GM19372 (cell line): ENCODE results near the gene SPACA4.
"Not testable (repeated sequence)": the region's sequence is repeated elsewhere in the genome, so short reads cannot be mapped to it uniquely, and the experiment has no call there.

Experiments
- ATAC-seq: cut with Tn5 transposase; IDR thresholded peaks from one replicate; pipeline ENCODE4 v1.9.1; 2021; ENCODE audit warnings: mild to moderate bottlenecking, low read depth, moderate library complexity; ENCODE audit not compliant: unreplicated experiment

Gene SPACA4, protein sequence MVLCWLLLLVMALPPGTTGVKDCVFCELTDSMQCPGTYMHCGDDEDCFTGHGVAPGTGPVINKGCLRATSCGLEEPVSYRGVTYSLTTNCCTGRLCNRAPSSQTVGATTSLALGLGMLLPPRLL

DNA sequence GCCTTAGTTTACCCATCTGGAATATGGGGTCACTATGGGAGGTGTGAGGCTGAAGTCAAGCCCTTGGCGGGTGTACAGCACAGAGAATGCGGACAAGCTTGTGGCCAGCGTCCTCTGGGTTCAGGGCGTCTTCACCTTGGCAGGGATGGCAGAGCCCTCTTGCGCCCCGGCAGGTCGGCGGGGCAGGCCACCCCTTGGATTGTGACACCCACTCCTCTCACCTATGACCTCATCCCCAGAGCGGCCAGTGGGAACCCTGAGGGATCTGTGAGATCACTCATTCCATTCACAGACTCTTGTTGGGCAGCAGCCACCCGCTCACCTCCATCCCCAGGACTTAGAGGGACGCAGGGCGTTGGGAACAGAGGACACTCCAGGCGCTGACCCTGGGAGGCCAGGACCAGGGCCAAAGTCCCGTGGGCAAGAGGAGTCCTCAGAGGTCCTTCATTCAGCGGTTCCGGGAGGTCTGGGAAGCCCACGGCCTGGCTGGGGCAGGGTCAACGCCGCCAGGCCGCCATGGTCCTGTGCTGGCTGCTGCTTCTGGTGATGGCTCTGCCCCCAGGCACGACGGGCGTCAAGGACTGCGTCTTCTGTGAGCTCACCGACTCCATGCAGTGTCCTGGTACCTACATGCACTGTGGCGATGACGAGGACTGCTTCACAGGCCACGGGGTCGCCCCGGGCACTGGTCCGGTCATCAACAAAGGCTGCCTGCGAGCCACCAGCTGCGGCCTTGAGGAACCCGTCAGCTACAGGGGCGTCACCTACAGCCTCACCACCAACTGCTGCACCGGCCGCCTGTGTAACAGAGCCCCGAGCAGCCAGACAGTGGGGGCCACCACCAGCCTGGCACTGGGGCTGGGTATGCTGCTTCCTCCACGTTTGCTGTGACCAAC, at the start of gene SPACA4:
SPACA4 (plus strand) TSS at position 280 of the 896 bp plus-strand sequence; CDS start at position 517, 237 bp downstream.
- ATAC-seq: no peak

DNA sequence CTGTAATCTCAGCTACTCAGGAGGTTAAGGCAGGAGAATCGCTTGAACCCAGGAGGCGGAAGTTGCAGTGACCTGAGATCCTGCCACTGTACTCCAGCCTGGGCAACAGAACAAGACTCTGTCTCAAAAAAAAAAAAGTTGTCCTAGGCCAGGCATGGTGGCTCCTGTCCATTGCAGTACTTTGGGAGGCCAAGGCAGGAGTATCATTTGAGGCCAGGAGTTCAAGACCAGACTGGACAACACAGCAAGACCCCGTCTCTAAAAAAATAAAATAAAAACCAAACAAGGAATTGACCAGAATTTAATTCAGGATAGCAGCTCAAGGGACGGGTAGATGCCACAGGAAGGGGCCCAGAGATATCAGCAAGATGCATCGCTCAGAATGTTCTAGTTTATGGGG, 49.7 kb upstream of the SPACA4 start:
- no peak for ATAC-seq

DNA sequence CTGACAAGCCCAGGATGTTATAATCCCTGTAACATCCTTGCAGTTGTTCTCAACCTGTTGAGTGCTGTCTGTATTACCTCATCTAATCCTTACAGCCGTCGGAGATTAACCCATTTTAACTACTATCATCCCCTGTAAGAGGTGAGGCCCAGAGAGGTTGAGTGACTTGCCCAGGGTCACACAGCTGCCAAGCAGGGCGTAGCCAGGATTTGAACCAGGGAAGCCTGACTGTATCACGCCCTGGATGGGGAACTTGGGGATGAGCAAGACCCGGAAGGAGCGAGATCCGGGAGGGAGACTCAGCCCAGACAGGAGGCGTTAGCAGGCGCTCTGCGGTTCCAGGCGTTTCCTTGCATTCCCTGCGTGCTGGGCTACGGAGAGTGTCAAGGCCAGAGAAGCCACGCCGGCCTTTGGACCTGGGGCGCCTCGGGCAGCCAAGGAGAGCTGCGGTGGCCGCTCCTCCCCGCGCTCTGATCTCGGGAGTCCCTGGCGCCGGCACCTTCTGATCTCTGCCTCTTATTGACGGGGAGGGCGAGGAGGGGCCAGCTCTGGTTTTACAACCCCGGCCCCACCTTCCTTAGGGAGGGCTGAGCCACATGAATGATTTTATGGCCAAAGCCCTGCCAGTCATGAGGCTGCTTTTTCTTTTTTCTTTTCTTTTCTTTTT, 48.4 kb upstream of the SPACA4 start:
- no peak for ATAC-seq

DNA sequence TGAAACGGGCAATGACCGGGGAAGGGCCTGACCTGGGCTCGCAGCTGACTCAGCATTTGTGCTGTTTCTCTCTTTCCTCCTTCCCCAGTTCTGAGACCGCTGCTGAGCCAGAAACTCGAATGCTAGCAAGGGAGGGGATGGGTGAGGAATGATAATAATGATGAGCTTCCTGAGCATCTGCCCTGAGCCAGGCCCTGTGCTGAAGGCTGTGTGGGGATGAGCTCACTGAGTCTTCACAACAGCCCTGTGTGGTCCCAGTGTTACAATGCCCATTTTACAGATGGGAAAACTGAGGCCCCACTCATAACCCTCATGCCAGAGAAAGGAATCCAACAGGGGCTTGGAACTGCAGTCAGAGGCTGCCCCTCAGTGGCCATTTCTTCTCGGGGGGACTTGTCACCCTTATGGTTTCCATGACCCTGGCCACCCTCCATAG, 46.4 kb upstream of the SPACA4 start:
- no peak for ATAC-seq

DNA sequence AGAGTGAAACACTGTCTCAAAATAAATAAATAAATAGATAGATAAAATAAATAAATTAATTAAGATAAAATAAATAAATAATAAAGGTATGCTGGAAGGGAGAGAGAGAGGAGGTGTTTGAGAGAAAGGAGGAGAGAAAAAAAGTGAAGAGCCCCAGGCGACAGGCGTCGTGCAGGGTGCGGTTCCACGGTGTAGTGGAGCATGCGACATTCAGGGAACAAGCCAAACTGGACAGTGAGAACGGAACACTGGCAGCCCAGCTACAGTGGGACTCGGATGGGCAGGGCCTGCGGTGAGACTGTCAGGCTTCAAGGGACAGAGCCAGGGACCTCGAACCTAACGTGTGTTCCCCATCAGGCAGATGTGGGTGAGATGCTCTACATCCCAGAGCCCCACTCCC, 45.1 kb upstream of the SPACA4 start:
- ATAC-seq: no peak

DNA sequence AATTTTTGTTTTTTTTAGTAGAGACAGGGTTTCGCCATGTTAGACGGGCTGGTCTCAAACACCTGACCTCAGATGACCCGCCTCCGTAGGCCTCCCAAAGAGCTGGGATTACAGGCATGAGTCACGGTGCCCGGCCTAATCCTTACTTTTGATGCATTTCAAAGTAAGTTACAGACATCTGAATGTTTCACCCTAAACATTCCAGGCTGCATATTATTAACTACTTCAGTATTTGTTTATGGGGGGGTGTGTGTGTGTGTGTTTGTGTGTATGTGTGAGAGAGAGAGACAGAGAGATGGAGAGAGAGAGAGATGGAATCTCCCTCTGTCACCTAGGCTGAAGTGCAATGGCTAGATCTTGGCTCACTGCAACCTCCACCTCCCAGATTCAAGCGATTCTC, 41.5 kb upstream of the SPACA4 start:
- ATAC-seq: no peak

DNA sequence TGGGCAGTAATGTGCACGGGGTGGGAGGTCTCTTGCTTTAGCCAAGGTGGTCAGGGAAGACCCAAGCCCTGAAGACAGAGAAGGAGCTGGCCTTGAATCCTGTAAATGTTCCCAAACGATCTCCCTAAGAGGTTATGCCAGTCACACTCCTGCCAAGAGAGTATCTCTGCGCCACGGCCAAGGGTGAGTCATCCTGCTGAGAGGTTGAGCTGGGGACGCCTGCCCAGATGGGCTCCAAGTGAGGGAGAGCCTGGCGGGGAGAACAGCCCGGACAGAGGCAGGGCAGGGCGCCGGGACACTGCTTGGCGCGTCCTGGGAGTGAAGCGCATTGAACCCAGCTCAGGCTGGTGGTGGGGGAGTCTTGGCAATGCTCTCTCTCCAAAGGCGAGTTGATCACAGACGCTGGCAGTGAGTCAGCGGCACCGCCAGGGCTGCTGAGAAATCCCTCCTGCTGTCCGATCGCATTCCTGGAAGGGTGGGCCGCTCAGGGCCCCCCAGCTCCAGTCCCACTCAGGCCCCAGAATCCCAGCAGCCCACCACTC, 38.1 kb upstream of the SPACA4 start:
- no peak for ATAC-seq

DNA sequence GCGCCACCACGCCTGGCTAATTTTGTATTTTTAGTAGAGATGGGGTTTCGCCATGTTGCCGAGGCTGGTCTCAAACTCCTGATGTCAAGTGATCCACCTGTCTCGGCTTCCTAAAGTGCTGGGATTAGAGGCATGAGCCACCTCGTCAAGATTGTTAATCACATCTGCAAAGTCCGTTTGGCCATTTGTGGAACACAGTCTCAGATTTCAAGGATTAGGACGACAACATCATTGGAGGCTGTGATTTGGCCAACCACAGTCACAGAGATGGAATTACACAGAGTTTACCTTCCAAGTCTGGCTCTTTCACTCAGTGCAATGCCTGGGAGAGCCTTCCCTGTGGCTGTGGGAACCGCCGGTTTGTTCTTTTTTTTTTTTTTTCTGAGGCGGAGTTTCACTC, 36.7 kb upstream of the SPACA4 start:
- no peak for ATAC-seq

DNA sequence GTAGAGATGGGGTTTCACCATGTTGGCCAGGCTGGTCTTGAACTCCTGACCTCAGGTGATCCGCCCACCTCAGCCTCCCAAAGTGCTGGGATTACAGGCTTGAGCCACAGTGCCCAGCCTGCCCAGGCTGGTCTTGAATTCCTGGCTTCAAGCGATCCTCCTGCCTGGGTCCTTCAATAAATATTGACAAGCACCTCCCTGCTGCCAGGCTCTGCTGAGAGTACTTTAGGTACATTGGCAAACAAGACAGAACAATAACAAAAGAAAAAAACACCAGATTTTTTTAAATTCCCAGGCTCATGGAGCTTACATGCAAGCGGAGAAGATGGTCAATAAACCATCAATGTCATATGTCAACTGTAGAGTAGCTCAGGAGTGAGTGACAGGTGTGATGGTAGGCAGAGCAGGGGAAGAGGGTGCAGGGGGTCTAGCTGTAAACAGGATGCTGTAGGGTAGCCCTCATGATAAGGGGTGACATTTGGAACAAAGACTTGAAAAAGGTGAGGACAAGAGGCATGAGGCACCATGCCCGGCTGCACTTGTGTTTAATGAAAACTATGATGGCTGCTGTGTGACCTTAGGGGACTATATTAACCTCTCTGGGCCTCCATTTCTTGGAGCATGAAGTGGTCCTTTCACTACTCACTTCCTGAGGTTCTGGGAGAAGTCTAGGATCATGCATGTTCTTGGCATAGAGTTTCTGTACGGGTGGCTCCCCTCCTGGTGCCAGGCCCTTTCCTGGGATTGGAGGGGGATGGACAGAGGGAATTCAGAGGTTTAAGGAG, 35.0 kb upstream of the SPACA4 start:
- no peak for ATAC-seq

DNA sequence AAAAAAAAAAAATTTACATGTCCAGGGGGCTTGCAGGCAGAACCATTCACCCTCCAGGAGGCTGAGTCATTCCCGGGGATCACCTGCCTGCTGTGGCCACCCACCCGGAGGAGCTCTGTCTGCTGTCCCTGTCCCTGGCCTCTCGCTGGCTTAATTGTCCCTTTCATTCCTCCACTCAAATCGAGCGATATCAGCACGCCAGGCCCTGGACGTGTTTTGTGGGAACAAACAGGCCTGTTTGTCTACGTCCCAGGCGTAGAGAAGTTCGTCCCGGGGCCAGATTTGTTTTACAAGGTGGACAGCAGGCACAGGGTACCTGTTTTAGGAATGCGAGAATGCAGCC, 33.4 kb upstream of the SPACA4 start:
- ATAC-seq: no peak

DNA sequence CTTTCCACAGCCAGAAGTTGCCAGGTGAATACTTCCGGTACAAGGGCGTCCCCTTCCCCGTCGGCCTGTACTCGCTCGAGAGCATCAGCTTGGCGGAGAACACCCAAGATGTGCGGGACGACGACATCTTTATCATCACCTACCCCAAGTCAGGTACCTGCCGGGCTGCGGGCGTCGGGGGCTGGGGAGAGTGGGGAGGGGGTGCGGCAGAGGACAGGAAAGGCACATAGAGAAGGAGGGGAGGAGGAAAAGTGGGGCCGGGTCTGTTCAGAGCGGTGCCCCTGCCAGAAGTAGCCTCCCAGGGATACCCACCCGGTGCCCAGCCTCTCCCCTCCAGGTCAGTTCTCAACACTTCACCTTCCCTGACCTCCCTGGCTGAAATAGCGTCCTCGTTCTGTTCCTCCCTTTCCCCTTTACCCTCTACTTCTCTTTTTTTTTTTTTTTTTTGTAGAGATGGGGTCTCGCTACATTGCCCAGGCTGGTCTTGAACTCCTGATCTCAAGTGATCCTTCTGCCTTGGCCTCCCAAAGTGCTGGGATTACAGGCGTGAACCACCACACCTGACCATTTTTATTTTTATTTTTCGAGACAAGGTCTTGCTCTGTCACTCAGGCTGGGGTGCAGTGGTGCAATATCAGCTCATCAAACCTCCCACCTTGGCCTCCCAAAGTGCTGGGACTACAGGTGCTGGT, 30.5 kb upstream of the SPACA4 start:
- ATAC-seq: no peak

DNA sequence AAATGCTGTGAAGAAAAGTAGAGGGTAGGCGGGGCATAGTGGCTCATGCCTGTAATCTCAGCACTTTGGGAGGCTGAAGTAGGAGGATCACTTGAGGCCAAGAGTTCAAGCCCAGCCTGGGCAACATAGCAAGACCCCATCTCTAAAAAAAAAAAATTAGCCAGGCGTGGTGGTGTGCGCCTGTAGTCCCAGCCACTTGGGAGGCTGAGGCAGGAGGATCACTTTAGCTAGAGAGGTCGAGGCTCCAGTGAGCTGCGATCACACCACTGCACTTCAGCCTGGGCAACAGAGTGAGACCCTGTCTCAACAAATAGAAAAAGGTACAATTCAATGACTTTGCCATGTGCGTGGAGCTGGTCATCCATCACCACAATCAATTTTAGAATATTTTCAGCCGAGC, 28.6 kb upstream of the SPACA4 start:
- not testable (repeated sequence) for ATAC-seq

DNA sequence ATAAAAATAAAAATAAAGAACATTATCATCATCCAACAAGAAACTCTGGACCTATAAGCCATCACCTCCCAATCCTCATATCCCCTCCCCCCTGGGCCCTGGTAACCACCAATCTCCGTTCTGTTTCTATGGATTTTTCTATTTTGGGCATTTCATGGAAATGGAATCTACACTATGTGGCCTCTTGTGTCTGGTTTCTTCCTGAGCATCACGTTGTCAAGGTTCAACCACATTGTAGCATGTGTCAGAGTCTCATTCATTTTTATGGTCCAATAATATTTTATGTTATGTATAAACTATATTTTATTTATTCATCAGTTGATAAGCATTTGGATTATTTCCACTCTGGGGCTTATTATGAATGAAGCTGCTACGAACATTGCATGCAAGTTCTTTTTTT, 27.7 kb upstream of the SPACA4 start:
- ATAC-seq: no peak

DNA sequence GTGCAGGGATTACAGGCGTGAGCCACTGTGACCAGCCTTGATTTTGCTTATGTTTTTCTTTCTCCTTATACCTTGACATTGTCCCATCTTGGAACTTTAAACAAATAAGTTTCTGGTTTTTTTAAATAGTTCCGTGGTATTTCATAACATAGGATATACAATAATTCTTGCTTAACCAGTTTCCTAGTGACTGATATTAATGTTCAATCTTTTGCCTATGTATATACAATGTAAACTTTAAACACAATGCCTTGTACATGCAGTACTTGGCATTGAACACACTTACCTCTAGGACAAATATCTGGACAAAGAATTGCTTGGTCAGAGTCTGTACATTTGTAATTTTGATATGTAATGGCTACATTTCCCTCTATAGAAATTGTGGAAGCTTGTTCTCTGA, 24.4 kb upstream of the SPACA4 start:
- no peak for ATAC-seq

DNA sequence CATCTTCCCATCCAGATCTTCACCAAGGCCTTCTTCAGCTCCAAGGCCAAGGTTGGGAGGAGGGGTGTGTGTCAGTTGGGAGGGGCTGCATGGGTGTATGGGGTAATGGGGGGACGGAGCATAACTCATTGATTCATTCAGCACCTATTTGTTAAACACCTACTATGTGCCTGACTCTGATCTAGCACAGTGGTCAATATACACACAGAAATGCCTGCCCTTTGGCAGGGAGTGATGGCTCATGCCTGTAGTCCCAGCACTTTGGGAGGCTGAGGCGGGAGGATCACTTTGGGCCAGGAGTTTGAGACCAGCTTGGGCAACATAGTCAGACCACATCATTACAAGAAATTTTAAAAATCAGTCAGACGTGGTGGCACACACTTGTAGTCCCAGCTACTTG, 19.2 kb upstream of the SPACA4 start:
- no peak for ATAC-seq

DNA sequence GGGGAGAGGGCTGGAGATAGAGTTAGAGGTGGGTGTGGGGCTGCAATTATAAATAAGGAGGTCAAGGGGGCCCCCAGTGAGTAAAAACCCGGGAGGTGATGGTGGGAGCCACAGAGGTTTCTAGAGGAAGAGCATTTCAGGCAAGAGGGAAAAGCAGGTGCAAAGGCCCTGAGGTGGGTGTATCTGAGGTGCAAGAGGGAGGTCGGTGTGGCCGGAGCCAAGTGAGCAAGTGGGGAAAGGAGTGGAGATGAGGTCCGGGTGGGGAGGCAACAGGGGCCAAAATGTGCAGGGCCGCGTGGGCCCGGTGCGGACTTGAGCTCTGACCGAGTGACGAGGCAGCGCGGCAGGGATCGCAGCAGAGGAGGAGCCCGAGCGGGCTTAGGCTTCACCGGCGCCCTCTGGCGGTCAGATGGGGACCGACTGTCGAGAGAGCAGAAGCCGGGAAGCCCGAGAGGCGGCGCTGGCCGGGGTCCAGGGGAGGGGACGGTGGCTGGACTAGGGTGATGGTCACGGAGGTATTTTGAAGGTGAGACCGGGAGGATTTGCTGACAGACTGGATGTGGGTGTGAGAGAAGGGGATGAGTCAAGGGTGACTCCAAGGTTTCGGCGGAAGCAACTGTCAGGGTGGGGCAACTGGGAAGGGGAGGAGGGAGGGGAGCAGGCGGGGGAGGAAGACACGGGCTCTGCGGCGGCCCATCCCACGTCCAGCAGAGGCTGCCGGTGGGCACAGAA, 17.7 kb upstream of the SPACA4 start:
- ATAC-seq: no peak

DNA sequence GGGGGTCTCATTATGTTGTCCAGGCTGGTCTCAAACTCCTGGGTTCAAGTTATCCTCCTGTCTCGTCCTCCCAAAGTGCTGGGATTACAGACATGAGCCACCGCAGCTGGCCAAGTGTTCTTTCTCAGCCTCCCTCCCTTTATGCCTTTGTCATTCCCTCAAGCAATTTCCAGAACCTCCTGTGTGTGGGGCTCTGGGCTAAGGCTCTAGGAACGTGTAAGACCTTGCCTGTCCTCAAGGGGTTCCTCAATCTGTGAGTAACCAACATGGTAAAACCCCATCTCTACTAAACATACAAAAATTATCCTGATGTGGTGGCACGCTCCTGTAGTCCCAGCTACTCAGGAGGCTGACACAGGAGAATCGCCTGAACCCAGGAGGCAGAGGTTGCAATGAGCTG, 15.5 kb upstream of the SPACA4 start:
- ATAC-seq: no peak

DNA sequence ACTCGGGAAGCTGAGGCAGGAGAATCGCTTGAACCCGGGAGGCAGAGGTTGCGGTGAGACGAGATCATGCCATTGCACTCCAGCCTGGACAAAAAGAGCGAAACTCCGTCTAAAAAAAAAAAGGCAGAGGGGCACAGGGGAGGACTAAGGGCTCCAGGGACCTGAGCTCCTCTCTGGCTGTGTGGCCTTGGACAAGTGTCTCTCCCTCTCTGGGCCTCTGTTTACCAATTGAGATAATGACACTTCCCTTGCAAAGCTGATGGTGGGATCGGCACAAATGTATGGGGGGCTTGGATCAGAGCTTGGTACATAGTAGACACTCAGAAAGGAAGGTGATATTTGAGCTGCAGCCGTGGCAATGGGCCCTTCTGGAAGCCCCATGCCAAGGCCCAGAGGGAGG, 11.4 kb upstream of the SPACA4 start:
- ATAC-seq: no peak

DNA sequence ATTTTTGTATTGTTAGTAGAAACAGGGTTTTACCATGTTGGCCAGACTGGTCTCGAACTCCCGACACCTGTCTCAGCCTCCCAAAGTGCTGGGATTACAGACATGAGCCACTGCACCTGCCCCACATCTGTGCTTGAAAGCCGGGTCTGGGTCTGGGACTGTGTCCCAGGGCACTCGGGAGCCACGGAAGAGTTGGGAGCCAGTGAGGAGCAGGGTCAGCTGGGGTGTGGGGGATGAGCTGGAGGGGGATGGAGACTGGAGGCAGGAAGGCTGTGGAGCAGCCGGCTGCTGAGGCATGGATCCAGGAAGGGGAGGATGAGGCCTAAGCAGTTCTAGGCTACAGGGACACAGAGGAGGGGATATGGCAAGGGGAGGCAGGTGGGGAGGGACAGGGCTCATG, 10.7 kb upstream of the SPACA4 start:
- ATAC-seq: no peak

DNA sequence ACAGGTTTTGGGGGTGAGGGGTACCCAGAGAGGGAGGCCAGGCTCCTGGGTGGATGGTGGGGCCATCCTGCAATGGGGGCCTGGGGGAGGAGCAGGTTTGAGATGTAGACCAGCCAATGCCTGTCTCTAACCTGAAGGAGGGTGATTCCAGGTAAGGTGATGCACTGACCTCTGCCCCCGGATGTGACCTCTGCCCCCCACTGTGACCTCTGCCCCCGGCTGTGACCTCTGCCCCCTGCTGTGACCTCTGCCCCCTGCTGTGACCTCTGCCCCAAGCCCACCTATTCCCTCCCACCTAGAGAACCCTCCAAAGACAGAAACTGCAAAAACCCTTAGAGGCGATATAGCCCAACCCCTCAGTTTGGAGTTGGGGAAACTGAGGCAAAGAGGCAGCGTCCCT, 10.3 kb upstream of the SPACA4 start:
- no peak for ATAC-seq
